GM10248 (cell line): ENCODE measurements around the gene GMDS.
"Not testable (repeated sequence)": the region's sequence is repeated elsewhere in the genome, so short reads cannot be mapped to it uniquely, and the experiment has no call there.

Experiments
- CTCF ChIA-PET: fragments of 300-600 bp; sonication (Branson Sonifier 250); formaldehyde crosslinking; extraction: SDS; loops from one replicate; lab custom pipeline; 2021; ENCODE audit warnings: antibody characterized with exemption; lab: Yijun Ruan, JAX
- POLR2A ChIA-PET: fragments of 350-650 bp; sonication (Branson Sonifier 250); formaldehyde crosslinking; extraction: SDS; loops from one replicate; lab custom pipeline; 2020; ENCODE audit warnings: antibody characterized with exemption; lab: Yijun Ruan, JAX
- DNase-seq: peaks from one replicate; pipeline ENCODE4 v3.0.0; 2012; ENCODE audit errors: extremely low spot score
- TF ChIP-seq, protein P1 (sequence below): IDR thresholded peaks from 2 replicates; pipeline ENCODE4 v1.5.1; 2012; ENCODE audit warnings: mild to moderate bottlenecking, low read depth; ENCODE audit errors: extremely low read depth, missing control alignments, control extremely low read depth

The GMDS gene

GRCh38 chr6:1695546-1696462 is 549.6 kb downstream of the GMDS start:
- no peak for DNase-seq
- CTCF ChIA-PET, result interaction anchor here (1.0 kb wide), 1 partner anchor 24 kb away, joined by 3 read pairs; no protein-coding TSS in a partner anchor
- POLR2A ChIA-PET, result no interaction called here
- TF ChIP-seq, protein P1, sequence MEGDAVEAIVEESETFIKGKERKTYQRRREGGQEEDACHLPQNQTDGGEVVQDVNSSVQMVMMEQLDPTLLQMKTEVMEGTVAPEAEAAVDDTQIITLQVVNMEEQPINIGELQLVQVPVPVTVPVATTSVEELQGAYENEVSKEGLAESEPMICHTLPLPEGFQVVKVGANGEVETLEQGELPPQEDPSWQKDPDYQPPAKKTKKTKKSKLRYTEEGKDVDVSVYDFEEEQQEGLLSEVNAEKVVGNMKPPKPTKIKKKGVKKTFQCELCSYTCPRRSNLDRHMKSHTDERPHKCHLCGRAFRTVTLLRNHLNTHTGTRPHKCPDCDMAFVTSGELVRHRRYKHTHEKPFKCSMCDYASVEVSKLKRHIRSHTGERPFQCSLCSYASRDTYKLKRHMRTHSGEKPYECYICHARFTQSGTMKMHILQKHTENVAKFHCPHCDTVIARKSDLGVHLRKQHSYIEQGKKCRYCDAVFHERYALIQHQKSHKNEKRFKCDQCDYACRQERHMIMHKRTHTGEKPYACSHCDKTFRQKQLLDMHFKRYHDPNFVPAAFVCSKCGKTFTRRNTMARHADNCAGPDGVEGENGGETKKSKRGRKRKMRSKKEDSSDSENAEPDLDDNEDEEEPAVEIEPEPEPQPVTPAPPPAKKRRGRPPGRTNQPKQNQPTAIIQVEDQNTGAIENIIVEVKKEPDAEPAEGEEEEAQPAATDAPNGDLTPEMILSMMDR, result no peak

DNA sequence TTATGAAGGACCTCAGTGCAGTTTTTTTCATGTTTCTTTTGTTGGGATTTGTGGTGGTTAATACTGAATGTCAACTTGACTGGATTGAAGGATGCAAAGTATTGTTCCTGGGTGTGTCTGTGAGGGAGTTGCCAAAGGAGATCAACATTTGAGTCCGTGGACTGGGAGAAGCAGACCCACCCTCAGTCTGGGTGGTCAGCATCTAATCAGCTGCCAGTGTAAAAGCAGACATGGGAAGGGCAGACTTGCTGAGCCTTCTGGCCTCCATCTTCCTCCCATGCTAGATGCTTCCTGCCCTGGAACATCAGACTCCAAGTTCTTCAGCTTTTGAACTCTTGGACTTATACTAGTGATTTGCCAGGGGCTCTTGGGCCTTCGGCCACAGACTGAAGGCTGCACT is 553.6 kb downstream of the GMDS start:
- POLR2A ChIA-PET, DNase-seq: not testable (repeated sequence)
- CTCF ChIA-PET, result interaction anchor here (0.8 kb wide), 1 partner anchor 11 kb away, joined by 3 read pairs; no protein-coding TSS in a partner anchor

- POLR2A ChIA-PET, DNase-seq: not testable (repeated sequence)
- CTCF ChIA-PET, result interaction anchor here (0.8 to 1.5 kb wide), 2 partner anchors 12 to 27 kb away, joined by 3 read pairs; no protein-coding TSS in a partner anchor
Observed at GRCh38 chr6:1690656-1691055, 554.7 kb downstream of the GMDS start.

DNA sequence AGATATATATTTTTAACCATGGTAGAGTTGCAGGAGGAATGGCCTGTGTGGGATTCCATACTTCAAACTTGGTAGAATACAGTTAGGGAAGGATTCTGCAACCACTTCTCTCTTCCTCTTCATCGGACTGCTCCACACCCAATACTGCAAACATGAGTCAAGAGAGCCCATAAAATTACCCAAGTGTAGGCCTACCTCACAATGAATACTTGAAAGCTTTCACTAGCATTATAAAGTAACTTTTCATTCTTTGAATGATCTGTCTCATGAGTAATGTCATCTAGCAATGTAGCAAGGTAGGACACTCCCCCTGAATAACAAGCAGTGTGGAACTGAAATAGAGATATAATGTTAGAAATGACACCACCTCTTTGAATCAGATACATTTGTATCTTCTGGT is 556.3 kb downstream of the GMDS start:
- DNase-seq, result no peak
- POLR2A ChIA-PET, result no interaction called here
- TF ChIP-seq, protein P1, result no peak
- CTCF ChIA-PET, result no interaction called here

GRCh38 chr6:1688396-1688795 is 557.0 kb downstream of the GMDS start:
- ChIA-PET POLR2A (no interaction called here), CTCF (interaction anchor here (1.9 to 2.0 kb wide), 2 partner anchors 13 to 22 kb away, joined by 4 to 6 read pairs; no protein-coding TSS in a partner anchor)
- TF ChIP-seq, protein P1, result no peak
- DNase-seq, result no peak

GRCh38 chr6:1687402-1687801 is 558.0 kb downstream of the GMDS start:
- POLR2A ChIA-PET, result no interaction called here
- no peak for DNase-seq
- TF ChIP-seq, protein P1, result no peak
- CTCF ChIA-PET, result interaction anchor here (1.2 to 2.0 kb wide), 4 partner anchors 14 to 91 kb away, joined by 3 to 6 read pairs (median 4); no protein-coding TSS in a partner anchor

DNA sequence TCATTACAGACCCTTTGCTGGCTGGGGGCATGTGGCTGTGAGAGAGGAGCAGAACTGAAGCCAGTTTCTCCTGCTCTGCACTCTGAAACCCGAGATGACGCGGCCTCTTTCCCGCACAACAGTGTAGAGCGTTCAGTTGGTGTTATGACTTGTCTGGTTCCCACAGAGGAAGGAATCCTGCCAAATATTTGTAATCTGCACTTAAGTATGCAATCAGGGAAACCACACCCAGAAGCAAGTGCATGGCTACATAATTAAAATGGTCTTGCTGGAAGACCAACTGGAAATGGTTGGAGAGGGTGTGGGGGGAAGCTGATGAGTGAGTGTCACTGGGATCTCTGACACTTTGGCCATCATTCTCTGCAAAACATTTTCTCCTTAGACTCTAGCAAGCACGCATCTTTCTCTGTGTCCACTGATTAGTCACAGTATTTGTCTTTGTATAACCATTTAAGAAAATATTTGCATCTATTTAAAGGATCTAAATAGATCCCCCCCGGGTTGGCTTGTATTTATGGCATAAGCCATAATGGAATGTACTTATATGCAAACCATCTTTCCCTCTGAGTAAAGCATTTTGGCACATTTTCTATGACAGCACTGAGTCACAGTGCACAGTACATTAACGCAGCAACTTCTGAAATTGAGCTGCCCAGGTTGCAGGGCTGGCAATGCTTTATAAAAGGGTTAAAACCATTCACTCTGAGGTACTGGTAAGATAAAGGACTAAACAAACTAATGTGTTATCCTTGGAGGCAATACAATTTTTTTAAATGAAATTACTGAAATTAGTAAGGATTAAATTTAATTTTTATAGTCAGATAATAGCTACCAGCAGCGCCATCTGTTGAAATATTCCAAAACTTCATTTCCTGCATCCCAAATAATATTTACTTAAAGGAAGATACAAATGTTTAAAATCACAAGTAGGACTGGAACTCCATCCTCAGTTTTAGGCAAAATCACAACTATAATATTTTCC is 559.0 kb downstream of the GMDS start:
- DNase-seq, result no peak
- POLR2A ChIA-PET, result interaction anchor here (0.5 kb wide), 1 partner anchor 16 kb away, joined by 3 read pairs; no protein-coding TSS in a partner anchor

More for the DNA sequence above, 559.0 kb downstream of the GMDS start:
- TF ChIP-seq, protein P1, result no peak
- CTCF ChIA-PET, result interaction anchor here (0.8 to 2.0 kb wide), 5 partner anchors 11 to 90 kb away, joined by 3 to 6 read pairs (median 4); no protein-coding TSS in a partner anchor
